Raji (cell line): ENCODE measurements around the gene ALKBH1.

Experiments
- POLR2A ChIP-seq: IDR thresholded peaks from 2 replicates; pipeline ENCODE4 v1.6.1; 2011; ENCODE audit warnings: low read depth, low read length, control low read depth; ENCODE audit not compliant: insufficient read depth

The ALKBH1 gene

GRCh38 chr14:77691259-77691658, 16.6 kb downstream of the ALKBH1 start:
- no peak for TF ChIP-seq POLR2A

GRCh38 chr14:77682158-77682553, 25.7 kb downstream of the ALKBH1 start:
- TF ChIP-seq POLR2A, result no peak

DNA sequence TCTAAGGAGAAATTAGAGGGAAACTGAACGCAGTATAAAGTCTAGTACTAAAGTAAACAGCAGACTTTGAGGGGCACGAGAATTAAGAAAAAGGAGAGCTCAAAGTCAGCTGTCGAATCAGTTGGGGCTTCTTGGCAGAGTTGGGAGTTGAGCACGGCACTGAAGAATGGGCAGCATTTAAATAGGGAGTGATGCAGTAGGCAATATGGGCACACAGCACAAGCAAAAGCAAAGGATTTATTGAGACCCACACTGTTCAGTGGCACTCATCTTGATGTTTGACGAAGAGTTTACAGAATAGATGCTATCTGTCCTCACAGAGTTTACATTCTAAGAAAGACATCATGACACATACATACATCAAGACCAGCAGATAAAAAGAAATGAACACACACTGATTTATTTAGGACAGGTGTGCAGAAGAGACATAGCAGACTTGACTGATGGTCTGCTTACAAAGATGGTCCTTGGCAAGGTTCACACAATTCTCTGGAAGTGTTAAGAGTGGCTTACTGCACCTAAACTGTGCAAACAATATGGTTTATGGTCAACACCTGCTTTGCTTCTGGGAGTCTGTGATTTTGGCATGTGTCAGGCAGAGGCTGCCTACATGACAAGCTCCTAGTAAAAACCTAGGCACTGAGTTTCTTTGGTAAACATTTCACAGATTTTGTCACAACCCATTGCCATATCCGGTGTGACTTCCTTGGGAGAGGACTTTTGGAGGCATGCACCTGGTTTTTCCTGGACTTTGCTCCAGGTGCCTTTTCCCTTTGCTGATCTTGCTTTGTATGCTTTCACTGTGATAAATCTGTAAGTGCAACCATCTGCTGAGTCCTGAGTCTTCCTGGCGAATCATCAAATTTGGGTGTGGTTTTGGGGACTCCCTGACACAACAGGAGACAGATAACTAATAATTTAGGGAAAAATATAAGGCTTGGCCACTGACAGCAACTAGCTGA, 26.3 kb downstream of the ALKBH1 start:
- no peak for TF ChIP-seq POLR2A

GRCh38 chr14:77674931-77675330, 32.9 kb downstream of the ALKBH1 start:
- TF ChIP-seq POLR2A, result no peak

GRCh38 chr14:77673193-77673592, 34.6 kb downstream of the ALKBH1 start:
- TF ChIP-seq POLR2A, result no peak

- TF ChIP-seq POLR2A, result no peak
These were observed 40.5 kb downstream of the ALKBH1 start for GRCh38 chr14:77667331-77667730.

DNA sequence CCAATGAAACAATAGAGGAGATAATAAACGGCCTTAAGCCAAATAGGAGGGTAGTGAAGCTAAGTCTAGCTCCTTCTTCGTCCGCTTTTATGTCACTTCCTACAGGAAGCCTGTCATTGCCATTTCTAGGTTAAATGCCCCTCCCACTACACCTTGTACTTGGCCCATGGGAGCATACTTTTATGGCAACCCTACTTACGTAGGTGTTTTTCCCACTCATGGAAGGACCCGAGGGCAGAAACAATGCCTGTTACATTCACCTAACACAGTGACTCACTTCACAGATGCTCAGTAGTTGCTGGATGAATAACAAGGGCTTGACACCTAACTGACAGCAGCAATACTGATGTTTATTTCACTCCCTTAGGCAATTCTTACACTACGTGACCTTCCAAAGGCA, 44.5 kb downstream of the ALKBH1 start:
- no peak for TF ChIP-seq POLR2A

GRCh38 chr14:77660754-77661153, 47.1 kb downstream of the ALKBH1 start:
- TF ChIP-seq POLR2A, result no peak

DNA sequence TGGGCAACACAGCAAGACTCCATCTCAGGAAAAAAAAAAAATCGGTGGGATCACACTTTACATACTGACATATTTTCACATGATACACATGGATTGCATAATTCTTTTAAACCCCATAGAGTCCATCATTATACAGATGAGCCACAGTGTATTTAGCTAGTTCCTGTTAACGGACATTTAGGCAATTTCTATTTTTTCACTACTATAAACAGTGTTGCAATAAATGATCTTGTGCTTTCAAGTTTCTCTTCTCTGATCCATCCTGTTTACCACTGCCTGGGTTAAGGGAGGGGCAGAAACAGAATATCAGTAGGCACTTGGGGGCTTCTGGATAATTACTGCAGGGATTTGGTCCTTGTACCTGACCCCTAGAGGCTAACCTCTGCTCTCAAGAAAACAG, 48.0 kb downstream of the ALKBH1 start:
- TF ChIP-seq POLR2A, result no peak

- no peak for TF ChIP-seq POLR2A
These were observed 50.5 kb downstream of the ALKBH1 start for GRCh38 chr14:77657280-77657679.

DNA sequence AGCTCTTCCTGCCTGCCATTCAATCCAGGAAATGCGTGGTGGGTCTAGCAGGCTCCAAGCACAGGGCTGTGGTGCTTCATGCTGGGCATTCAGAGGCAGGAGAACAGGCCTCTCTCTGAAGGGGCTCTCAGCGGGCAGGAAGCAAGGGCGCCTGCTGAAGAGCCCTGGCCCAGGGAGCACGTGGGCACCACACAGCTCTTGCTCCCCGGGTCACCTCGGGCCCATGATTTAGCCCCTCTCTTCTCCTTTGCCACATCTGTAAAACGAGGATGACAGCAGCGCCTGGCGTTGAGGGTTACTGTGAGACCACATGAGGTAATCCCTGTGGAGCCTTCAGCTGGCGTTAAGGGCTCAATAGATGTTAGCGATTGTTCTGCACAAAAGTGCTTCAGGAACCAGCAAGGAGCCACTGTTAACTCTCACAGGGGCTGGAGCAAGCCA, 53.8 kb downstream of the ALKBH1 start:
- TF ChIP-seq POLR2A, result no peak

- TF ChIP-seq POLR2A, result no peak
These were observed 58.5 kb downstream of the ALKBH1 start for GRCh38 chr14:77649326-77649725.

DNA sequence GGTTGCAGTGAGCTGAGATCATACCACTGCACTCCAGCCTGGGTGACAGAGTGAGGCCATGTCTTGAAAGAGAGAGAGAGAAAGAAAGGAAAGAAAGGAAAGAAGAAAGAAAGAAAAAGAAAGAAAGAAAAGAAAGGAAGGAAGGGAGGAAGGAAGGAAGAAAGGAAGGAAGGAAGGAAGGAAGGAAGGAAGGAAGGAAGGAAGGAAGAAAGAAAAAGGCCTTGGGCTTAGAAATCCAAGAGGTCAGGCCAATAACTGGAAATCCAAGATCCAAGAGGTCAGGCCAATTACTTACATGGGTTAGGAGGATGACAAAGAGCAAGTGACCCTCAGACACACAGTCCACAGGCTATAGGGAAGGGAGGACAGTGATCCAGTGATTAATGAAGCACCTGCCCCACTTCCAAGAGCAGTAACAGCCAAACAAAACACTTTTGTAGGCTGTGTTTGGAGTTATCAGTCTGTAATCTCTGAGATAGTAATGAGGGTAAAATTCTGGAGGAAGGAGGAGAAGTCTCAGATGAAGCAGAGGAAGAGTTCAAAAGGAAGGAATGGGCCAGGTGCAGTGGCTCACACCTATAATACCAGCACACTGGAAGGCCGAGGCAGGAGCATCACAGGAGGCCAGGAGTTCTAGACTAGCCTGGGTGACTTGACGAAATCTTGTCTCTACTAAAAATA, 59.2 kb downstream of the ALKBH1 start:
- no peak for TF ChIP-seq POLR2A

DNA sequence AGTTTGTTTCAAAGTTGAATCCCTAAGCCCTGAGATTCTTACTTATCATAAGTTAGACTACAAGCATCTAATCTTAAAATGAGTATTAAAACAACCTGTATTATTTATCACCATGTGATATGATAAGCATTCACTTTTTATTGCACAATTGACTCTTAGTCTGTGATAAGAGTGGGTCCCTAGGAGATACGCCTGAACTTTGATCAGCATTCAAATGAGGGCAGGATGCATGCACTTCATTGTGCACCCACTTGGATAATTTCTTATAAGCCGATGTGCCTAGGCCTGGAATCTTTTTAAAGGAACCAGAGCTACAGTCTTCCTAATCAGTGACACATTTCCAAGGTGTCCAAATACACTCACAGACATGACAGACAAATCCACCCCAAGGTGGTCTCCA, 60.0 kb downstream of the ALKBH1 start:
- TF ChIP-seq POLR2A, result no peak

- no peak for TF ChIP-seq POLR2A
These were observed 60.9 kb downstream of the ALKBH1 start for GRCh38 chr14:77646907-77647306.
